Gastrocnemius medialis (tissue), 4 donors: ENCODE results near the gene NTM.

Experiments
- POLR2A ChIP-seq, 2 donors: fragments of 450-650 bp; IDR thresholded peaks; one replicate each; pipeline ENCODE4 v1.6.1; 2017; ENCODE audit warnings: antibody characterized with exemption in 2 of 2, mild to moderate bottlenecking in 2 of 2, moderate library complexity in 2 of 2
- TF ChIP-seq, protein P1 (sequence below), 5 experiments: fragments of 450-650 bp in 3 of 5; fragments of 200-600 bp in 2 of 5; sonication (generic) in 2 of 5; IDR thresholded peaks in 4 of 5; conservative IDR thresholded peaks in 1 of 5; 1 replicate in 4 of 5; 2 replicates in 1 of 5; pipeline ENCODE4 v1.5.1; 2016 to 2019; ENCODE audit warnings: antibody characterized with exemption in 5 of 5, mild to moderate bottlenecking in 3 of 5, moderate library complexity in 3 of 5

DNA sequence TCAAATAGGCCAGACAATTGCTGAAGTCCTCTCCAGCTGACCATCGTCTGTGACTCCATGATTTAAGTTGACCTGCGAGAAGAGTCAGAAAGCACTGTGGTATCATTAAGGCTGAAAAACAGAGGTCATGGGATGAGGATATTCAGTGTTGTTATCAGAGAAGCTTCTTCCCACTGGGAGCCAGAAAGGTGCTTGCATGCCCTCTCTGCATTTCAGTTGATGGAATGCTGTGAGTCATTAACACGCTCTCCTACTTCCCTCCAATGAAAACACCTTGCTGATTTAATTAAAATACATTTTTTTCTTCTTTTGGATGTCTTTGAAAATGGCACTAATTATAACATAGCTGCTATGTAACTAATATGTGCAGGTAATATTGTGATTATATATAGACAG is 667.0 kb downstream of the NTM start:
- TF ChIP-seq, protein P1, sequence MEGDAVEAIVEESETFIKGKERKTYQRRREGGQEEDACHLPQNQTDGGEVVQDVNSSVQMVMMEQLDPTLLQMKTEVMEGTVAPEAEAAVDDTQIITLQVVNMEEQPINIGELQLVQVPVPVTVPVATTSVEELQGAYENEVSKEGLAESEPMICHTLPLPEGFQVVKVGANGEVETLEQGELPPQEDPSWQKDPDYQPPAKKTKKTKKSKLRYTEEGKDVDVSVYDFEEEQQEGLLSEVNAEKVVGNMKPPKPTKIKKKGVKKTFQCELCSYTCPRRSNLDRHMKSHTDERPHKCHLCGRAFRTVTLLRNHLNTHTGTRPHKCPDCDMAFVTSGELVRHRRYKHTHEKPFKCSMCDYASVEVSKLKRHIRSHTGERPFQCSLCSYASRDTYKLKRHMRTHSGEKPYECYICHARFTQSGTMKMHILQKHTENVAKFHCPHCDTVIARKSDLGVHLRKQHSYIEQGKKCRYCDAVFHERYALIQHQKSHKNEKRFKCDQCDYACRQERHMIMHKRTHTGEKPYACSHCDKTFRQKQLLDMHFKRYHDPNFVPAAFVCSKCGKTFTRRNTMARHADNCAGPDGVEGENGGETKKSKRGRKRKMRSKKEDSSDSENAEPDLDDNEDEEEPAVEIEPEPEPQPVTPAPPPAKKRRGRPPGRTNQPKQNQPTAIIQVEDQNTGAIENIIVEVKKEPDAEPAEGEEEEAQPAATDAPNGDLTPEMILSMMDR (IDR thresholded peaks at IDR 0.05 in 4 of 5, conservative IDR thresholded peaks at IDR 0.05 in 1 of 5) = no peak
- no peak for TF ChIP-seq POLR2A (IDR thresholded peaks at IDR 0.05)
